ENCODE results near the gene EIF4G3. TPM values are rescaled to one million over a fixed set of nuclear protein-coding genes. Genes with fewer than 3 reads are reported as not detected.

The EIF4G3 gene
- total and polyA plus RNA-seq, 9 of the 15 experiments (the other 6 are each of a cell fraction or from before 2014, with no cell fraction given) = 6.7 to 40.5 (median 32.1) TPM

- TF ChIP-seq TSHZ1 (CRISPR knock-in tag; IDR thresholded peaks at IDR 0.05) (no peak), SPI1 (IDR thresholded peaks at IDR 0.05; ENCODE audit: borderline replicate concordance, low read depth, low read length) (no peak), ZNF77 (CRISPR knock-in tag; IDR thresholded peaks at IDR 0.05) (no peak), ERF (CRISPR knock-in tag; IDR thresholded peaks at IDR 0.05) (no peak)
Observed at GRCh38 chr1:20885121-20885520, 291.6 kb downstream of the EIF4G3 start (continued).

- H3K79me2 ChIP-seq (ENCODE audit: control insufficient read depth, insufficient read depth, low read length) = no peaks in the 10 kb centered on the region
- no peaks in the 10 kb centered on the region for H3K27me3 ChIP-seq (ENCODE audit: control insufficient read depth in 2 of 2, insufficient read depth in 2 of 2, low read length in 2 of 2)
- no peaks in the 10 kb centered on the region; the same call in 2 of the 3 replicates for H3K36me3 ChIP-seq (ENCODE audit: control insufficient read depth, insufficient read depth, low read length)
- no TSS peak for BruUV-seq (replicated peaks)
- no peak overlapping the region for H3K9ac ChIP-seq (ENCODE audit: insufficient read depth in 1 of 2, low read depth in 2 of 2, low read length in 2 of 2)
- POLR2A ChIA-PET = no interaction called here
- no peak overlapping the region for H3K4me2 ChIP-seq (ENCODE audit: insufficient read depth, low read length)
- no peaks in the 10 kb centered on the region for H3K9me3 ChIP-seq (replicated peaks; ENCODE audit: control insufficient read depth, insufficient read depth, low read depth, low read length)
- H3K27ac ChIP-seq (ENCODE audit: extremely low read depth, low read depth, low read length) = no peak overlapping the region
- H3K4me3 ChIP-seq = no peak overlapping the region
- FAIRE-seq (no peak), ATAC-seq (no peak), DNase-seq (ENCODE audit: extremely low read depth in 1 of 4, low spot score in 3 of 4) (no peak)
- CTCF ChIA-PET (ENCODE audit: low intra/inter-chr PET ratio) = no interaction called here
- intact Hi-C loops (cut with micrococcal nuclease) = no loop called here
- no peaks in the 10 kb centered on the region for H3K9me1 ChIP-seq (ENCODE audit: control insufficient read depth, insufficient read depth, low read length)
- no peaks in the 10 kb centered on the region for H4K20me1 ChIP-seq (replicated peaks; ENCODE audit: control insufficient read depth, insufficient read depth, low read length)
- H3K4me1 ChIP-seq (replicated peaks in 1 of 2; ENCODE audit: control insufficient read depth in 2 of 2, insufficient read depth in 2 of 2, low read length in 2 of 2) = no peaks in the 10 kb centered on the region
- WGBS (ENCODE audit: insufficient coverage, low coverage, missing lambda C conversion rate) = 67% methylated on average over 3 of the region's 3 CpGs
- in situ Hi-C loops (cut with MboI) = no loop called here
- no peak overlapping the region for H2AFZ ChIP-seq (ENCODE audit: low read depth, low read length)
- no peak for TF ChIP-seq E4F1 (CRISPR knock-in tag; IDR thresholded peaks at IDR 0.05; ENCODE audit: borderline replicate concordance)
- TF ChIP-seq CEBPB (tag; IDR thresholded peaks at IDR 0.05) = 0 out of 2 replicates have a peak, but pooled peaks have one; percentile 19
- no peak for TF ChIP-seq FOSL1 (tag; conservative IDR thresholded peaks at IDR 0.05)
- TF ChIP-seq HOXB6 (CRISPR knock-in tag; IDR thresholded peaks at IDR 0.05; ENCODE audit: borderline replicate concordance) = no peak
- TF ChIP-seq SLC30A9 (CRISPR knock-in tag; IDR thresholded peaks at IDR 0.05) = no peak
Observed at GRCh38 chr1:20884513-20884912, 292.2 kb downstream of the EIF4G3 start.

All from K562 (cell line).